CD14-positive monocyte (primary cell): Measurements from ENCODE around the gene SMYD4. TPM values are rescaled to one million over a fixed set of nuclear protein-coding genes. Genes with fewer than 3 reads are reported as not detected.

Source experiments
- DNase-seq, 3 donors: peaks; one replicate each; pipeline ENCODE4 v3.0.0-alpha.2; 2011 to 2022
- H2AFZ ChIP-seq: 2 replicates; pipeline ENCODE4 v1.6.0; 2012; ENCODE audit warnings: mild to moderate bottlenecking, low read depth, low read length, inconsistent platforms; ENCODE audit not compliant: insufficient read depth, poor library complexity, severe bottlenecking
- H3K27ac ChIP-seq, 2 donors: 1 replicate in 1 of 2; 2 replicates in 1 of 2; pipeline ENCODE4 v1.5.1; 2012 to 2013; ENCODE audit warnings: low read length in 2 of 2, control low read depth in 1 of 2, inconsistent platforms in 1 of 2, low read depth in 1 of 2, mild to moderate bottlenecking in 1 of 2
- H3K27me3 ChIP-seq, 2 donors: one replicate each; pipeline versions ENCODE4 v1.6.0 to v1.6.1; 2011 to 2013; ENCODE audit warnings: low read length in 2 of 2; ENCODE audit not compliant: control insufficient read depth in 2 of 2, insufficient read depth in 2 of 2
- H3K36me3 ChIP-seq, 2 donors: replicated peaks in 1 of 2; 1 replicate in 1 of 2; 2 replicates in 1 of 2; pipeline versions ENCODE4 v1.5.1 to v1.6.1; 2012 to 2013; ENCODE audit warnings: low read length in 2 of 2, control low read depth in 1 of 2, inconsistent platforms in 1 of 2, mild to moderate bottlenecking in 1 of 2; ENCODE audit not compliant: insufficient read depth in 2 of 2, control insufficient read depth in 1 of 2
- H3K4me1 ChIP-seq, 2 donors: 1 replicate in 1 of 2; 2 replicates in 1 of 2; pipeline versions ENCODE4 v1.5.1 to v1.6.1; 2012 to 2013; ENCODE audit warnings: low read length in 2 of 2, control low read depth in 1 of 2, inconsistent platforms in 1 of 2, mild to moderate bottlenecking in 1 of 2, moderate library complexity in 1 of 2; ENCODE audit not compliant: insufficient read depth in 2 of 2, control insufficient read depth in 1 of 2
- H3K4me2 ChIP-seq: replicated peaks from 2 replicates; pipeline ENCODE3; 2012; ENCODE audit warnings: low read length, moderate library complexity, mild to moderate bottlenecking; ENCODE audit not compliant: poor library complexity, severe bottlenecking; ENCODE audit errors: extremely low read depth
- H3K4me3 ChIP-seq, 3 experiments: fragments of 200-600 bp in 1 of 3; sonication (generic) in 1 of 3; replicated peaks in 1 of 3; 1 replicate in 2 of 3; 2 replicates in 1 of 3; pipeline ENCODE4 v1.5.1; 2011 to 2013; ENCODE audit warnings: low read length in 3 of 3, mild to moderate bottlenecking in 3 of 3, control low read depth in 2 of 3, low read depth in 2 of 3, inconsistent platforms in 1 of 3, moderate library complexity in 1 of 3
- H3K79me2 ChIP-seq: 2 replicates; pipeline ENCODE4 v1.6.0; 2012; ENCODE audit warnings: mild to moderate bottlenecking, control low read depth, inconsistent platforms, low read length, moderate library complexity; ENCODE audit not compliant: insufficient read depth
- H3K9ac ChIP-seq: 2 replicates; pipeline ENCODE4 v1.6.0; 2017; ENCODE audit warnings: low read length, mild to moderate bottlenecking; ENCODE audit not compliant: insufficient read depth, poor library complexity, severe bottlenecking
- H3K9me3 ChIP-seq, 2 donors: replicated peaks in 1 of 2; 1 replicate in 1 of 2; 2 replicates in 1 of 2; pipeline versions ENCODE4 v1.5.1 to v1.6.1; 2012 to 2013; ENCODE audit warnings: low read length in 2 of 2, control low read depth in 1 of 2; ENCODE audit not compliant: control insufficient read depth in 1 of 2, insufficient read depth in 1 of 2
- H4K20me1 ChIP-seq: 2 replicates; pipeline ENCODE4 v1.6.0; 2012; ENCODE audit warnings: mild to moderate bottlenecking, low read length, control low read depth, moderate library complexity; ENCODE audit not compliant: insufficient read depth
- H3K27ac Mint-ChIP-seq, 7 donors: one replicate each; pipeline ENCODE4 v1.8.0; 2020; ENCODE audit warnings: mild to moderate bottlenecking in 7 of 7, mixed read lengths in 7 of 7, moderate library complexity in 6 of 7, inconsistent platforms in 2 of 7
- H3K27me3 Mint-ChIP-seq, 3 donors: one replicate each; pipeline ENCODE4 v1.8.0; 2021 to 2022; ENCODE audit warnings: low read depth in 3 of 3, mild to moderate bottlenecking in 3 of 3, mixed read lengths in 3 of 3, moderate library complexity in 3 of 3, inconsistent platforms in 1 of 3
- H3K36me3 Mint-ChIP-seq, 2 donors: one replicate each; pipeline ENCODE4 v1.8.0; 2020; ENCODE audit warnings: mixed read lengths in 2 of 2, inconsistent platforms in 1 of 2, mild to moderate bottlenecking in 1 of 2
- H3K4me1 Mint-ChIP-seq: one replicate; pipeline ENCODE4 v1.8.0; 2020; ENCODE audit warnings: mild to moderate bottlenecking, mixed read lengths
- H3K4me3 Mint-ChIP-seq, 2 donors: one replicate each; pipeline ENCODE4 v1.8.0; 2020; ENCODE audit warnings: mild to moderate bottlenecking in 2 of 2, mixed read lengths in 2 of 2, moderate library complexity in 1 of 2
- H3K9me3 Mint-ChIP-seq, 7 donors: one replicate each; pipeline ENCODE4 v1.8.0; 2020 to 2022; ENCODE audit warnings: mixed read lengths in 7 of 7, mild to moderate bottlenecking in 6 of 7, moderate library complexity in 6 of 7, inconsistent platforms in 2 of 7
- CTCF ChIP-seq: fragments of 200-600 bp; IDR thresholded peaks from one replicate; pipeline ENCODE4 v1.8.0; 2022; ENCODE audit warnings: antibody characterized with exemption, mild to moderate bottlenecking
- WGBS: methylation state at CpG from one replicate; pipeline ENCODE4 v1.1.5; 2013; ENCODE audit warnings: missing lambda C conversion rate; ENCODE audit not compliant: insufficient coverage; 5-methylcytosine and 5-hydroxymethylcytosine counted together
- intact Hi-C, 2 donors: fragments of 100-400 bp; cut with micrococcal nuclease; formaldehyde crosslinking; loops; one replicate each; pipeline versions ENCODE4 v1.15.0 to v1.15.1; 2023
- polyA plus RNA-seq, 3 donors: library from polyadenylated mRNA; depleted of rRNA in 1 of 3; unstranded in 2 of 3; stranded (reverse) in 1 of 3; fragments of 300-500 nt in 2 of 3; fragments of >200 nt in 1 of 3; fragmentation: Illumina TruSeq in 2 of 3; gene quantifications; 1 replicate in 2 of 3; 2 replicates in 1 of 3; pipeline ENCODE4 v1.2.3, GENCODE V29; 2012 to 2021

Gene SMYD4
- polyA plus RNA-seq, 3 donors, result 3.2 to 7.6 (median 6.1) TPM

- H3K27me3 Mint-ChIP-seq, result no peaks in the 10 kb centered on the region
- peak in 2 of 3 donors; percentile 18 to 56 for DNase-seq
- Histone ChIP-seq H2AFZ (peak overlapping the region; percentile 75), H3K27ac (peak overlapping the region; percentile 51 to 65), H3K9me3 (no peaks in the 10 kb centered on the region), H4K20me1 (no peaks in the 10 kb centered on the region), H3K9ac (no peak overlapping the region), H3K79me2 (no peaks in the 10 kb centered on the region), H3K4me1 (peaks cover 40 to 42% of the 10 kb centered on the region in 2 donors), H3K4me2 (peak overlapping the region; percentile 57), H3K27me3 (no peaks in the 10 kb centered on the region), H3K4me3 (peak overlapping the region in 1 of 3 experiments; percentile 39), H3K36me3 (no peaks in the 10 kb centered on the region)
- peak overlapping the region; percentile 16 to 72 for H3K4me3 Mint-ChIP-seq
- intact Hi-C loops, result no loop called here
- H3K4me1 Mint-ChIP-seq, result peaks cover 36% of the 10 kb centered on the region
- no peak for TF ChIP-seq CTCF
- peak overlapping the region; percentile 37 to 85 (median 62) for H3K27ac Mint-ChIP-seq
- no peaks in the 10 kb centered on the region for H3K9me3 Mint-ChIP-seq
- peaks cover 0 to 2% of the 10 kb centered on the region in 2 donors for H3K36me3 Mint-ChIP-seq
- 0% methylated on average over 5 of the region's 11 CpGs for WGBS
These were observed 65.4 kb downstream of the SMYD4 start for GRCh38 chr17:1764284-1764683.

GRCh38 chr17:1762901-1763898, 66.5 kb downstream of the SMYD4 start:
- peak overlapping the region; percentile 29 for H3K9ac ChIP-seq
- no peaks in the 10 kb centered on the region for H3K36me3 ChIP-seq
- H2AFZ ChIP-seq, result peak overlapping the region; percentile 70
- peak overlapping the region; percentile 57 for H3K4me2 ChIP-seq
- H3K4me1 Mint-ChIP-seq, result peaks cover 45% of the 10 kb centered on the region
- H3K27me3 ChIP-seq, result no peaks in the 10 kb centered on the region
- intact Hi-C loops, result no loop called here
- WGBS, result 62% methylated on average over 12 of the region's 22 CpGs
- no peaks in the 10 kb centered on the region for H3K79me2 ChIP-seq
- peak in 2 of 3 donors; percentile 50 to 54 for DNase-seq
- peak overlapping the region in 1 of 3 experiments; percentile 39 for H3K4me3 ChIP-seq
- H3K27ac Mint-ChIP-seq, result peak overlapping the region; percentile 20 to 88 (median 75)
- H3K27me3 Mint-ChIP-seq, result peaks cover 0 to 4% (median 0%) of the 10 kb centered on the region in 3 donors
- peak overlapping the region; percentile 51 to 65 for H3K27ac ChIP-seq
- no peaks in the 10 kb centered on the region for H4K20me1 ChIP-seq
- H3K36me3 Mint-ChIP-seq, result peaks cover 0 to 4% of the 10 kb centered on the region in 2 donors
- no peaks in the 10 kb centered on the region for H3K9me3 ChIP-seq
- peaks cover 49 to 52% of the 10 kb centered on the region in 2 donors for H3K4me1 ChIP-seq
- TF ChIP-seq CTCF, result no peak
- H3K9me3 Mint-ChIP-seq, result no peaks in the 10 kb centered on the region
- H3K4me3 Mint-ChIP-seq, result peak overlapping the region; percentile 50 to 74
